Measurements from ENCODE around the gene ETV6.

- TF ChIP-seq PHF21A (IDR thresholded peaks at IDR 0.05; ENCODE audit: borderline replicate concordance, low read depth) (no peak), ZNF146 (CRISPR knock-in tag; IDR thresholded peaks at IDR 0.05; ENCODE audit: unreplicated experiment) (no peak), POLR2AphosphoS2 (IDR thresholded peaks at IDR 0.05; ENCODE audit: low read length) (no peak), ZNF140 (CRISPR knock-in tag; IDR thresholded peaks at IDR 0.05) (no peak), SREBF2 (CRISPR knock-in tag; IDR thresholded peaks at IDR 0.05) (no peak)
Measured at GRCh38 chr12:11837216-11837934, 187.9 kb downstream of the ETV6 start.
